Measurements from ENCODE around the gene IL17RE. TPM values are rescaled to one million over a fixed set of nuclear protein-coding genes. Genes with fewer than 3 reads are reported as not detected.

IL17RE gene
- total and polyA plus RNA-seq, 2 of the 13 experiments (the other 11 are each of a cell fraction or from before 2014, with no cell fraction given): 14.5 to 24.1 TPM

GRCh38 chr3:9946112-9947024 is 43.7 kb downstream of the IL17RE start (continued):
- TF ChIP-seq, protein P1, sequence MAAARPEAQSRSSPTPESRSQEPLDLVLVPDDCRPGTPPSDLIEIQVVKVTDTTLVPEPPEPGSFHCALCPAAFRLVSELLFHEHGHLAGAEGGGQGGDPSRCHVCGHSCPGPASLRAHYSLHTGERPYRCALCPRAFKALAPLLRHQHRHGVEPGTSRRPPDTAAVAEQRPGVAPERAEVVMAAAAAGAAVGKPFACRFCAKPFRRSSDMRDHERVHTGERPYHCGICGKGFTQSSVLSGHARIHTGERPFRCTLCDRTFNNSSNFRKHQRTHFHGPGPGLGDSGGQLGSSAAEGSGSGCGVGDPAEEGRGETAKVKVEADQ (CRISPR knock-in tag; IDR thresholded peaks at IDR 0.05; ENCODE audit: borderline replicate concordance): no peak
- TF ChIP-seq SALL1 (CRISPR knock-in tag; IDR thresholded peaks at IDR 0.05): peak; percentile 76
- TF ChIP-seq, protein P2, sequence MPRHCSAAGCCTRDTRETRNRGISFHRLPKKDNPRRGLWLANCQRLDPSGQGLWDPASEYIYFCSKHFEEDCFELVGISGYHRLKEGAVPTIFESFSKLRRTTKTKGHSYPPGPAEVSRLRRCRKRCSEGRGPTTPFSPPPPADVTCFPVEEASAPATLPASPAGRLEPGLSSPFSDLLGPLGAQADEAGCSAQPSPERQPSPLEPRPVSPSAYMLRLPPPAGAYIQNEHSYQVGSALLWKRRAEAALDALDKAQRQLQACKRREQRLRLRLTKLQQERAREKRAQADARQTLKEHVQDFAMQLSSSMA (CRISPR knock-in tag; IDR thresholded peaks at IDR 0.05): peak; percentile 15; the same call in 1 of the 2 replicates
- TF ChIP-seq ATM (IDR thresholded peaks at IDR 0.05; ENCODE audit: borderline replicate concordance): no peak
- no peak for TF ChIP-seq CBX2 (IDR thresholded peaks at IDR 0.05; ENCODE audit: low read depth, low read length)
- 0 out of 2 replicates have a peak, but pooled peaks have one; percentile 35 for TF ChIP-seq CBX2 (CRISPR knock-in tag; IDR thresholded peaks at IDR 0.05; ENCODE audit: low read depth)
- no peak for TF ChIP-seq PAWR (CRISPR knock-in tag; IDR thresholded peaks at IDR 0.05; ENCODE audit: borderline replicate concordance)
- no peak for TF ChIP-seq ZNF720 (CRISPR knock-in tag; IDR thresholded peaks at IDR 0.05)
- peak; percentile 7; the same call in 1 of the 2 replicates for TF ChIP-seq NFE2L1 (CRISPR knock-in tag; IDR thresholded peaks at IDR 0.05; ENCODE audit: borderline replicate concordance)
- no peak for TF ChIP-seq NONO (IDR thresholded peaks at IDR 0.05)
- peak; percentile 89 for TF ChIP-seq NONO (CRISPR knock-in tag; conservative IDR thresholded peaks at IDR 0.05)
- peak; percentile 44; the same call in 1 of the 2 replicates for TF ChIP-seq SIN3A (IDR thresholded peaks at IDR 0.05; ENCODE audit: borderline replicate concordance, low read depth, low read length)
- TF ChIP-seq CENPT (CRISPR knock-in tag; IDR thresholded peaks at IDR 0.05; ENCODE audit: low read depth): no peak; the same call in 1 of the 2 replicates
- peak; percentile 90 for TF ChIP-seq AGO2 (optimal IDR thresholded peaks at IDR 0.05; ENCODE audit: low read depth, low read length)
- TF ChIP-seq, protein P3, sequence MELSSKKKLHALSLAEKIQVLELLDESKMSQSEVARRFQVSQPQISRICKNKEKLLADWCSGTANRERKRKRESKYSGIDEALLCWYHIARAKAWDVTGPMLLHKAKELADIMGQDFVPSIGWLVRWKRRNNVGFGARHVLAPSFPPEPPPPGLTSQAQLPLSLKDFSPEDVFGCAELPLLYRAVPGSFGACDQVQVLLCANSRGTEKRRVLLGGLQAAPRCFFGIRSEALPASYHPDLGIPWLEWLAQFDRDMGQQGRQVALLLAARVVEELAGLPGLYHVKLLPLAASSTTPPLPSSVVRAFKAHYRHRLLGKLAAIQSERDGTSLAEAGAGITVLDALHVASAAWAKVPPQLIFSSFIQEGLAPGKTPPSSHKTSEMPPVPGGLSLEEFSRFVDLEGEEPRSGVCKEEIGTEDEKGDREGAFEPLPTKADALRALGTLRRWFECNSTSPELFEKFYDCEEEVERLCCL (CRISPR knock-in tag; IDR thresholded peaks at IDR 0.05; ENCODE audit: borderline replicate concordance): no peak
- peak; percentile 60; the same call in 1 of the 2 replicates for TF ChIP-seq ZNF362 (CRISPR knock-in tag; IDR thresholded peaks at IDR 0.05; ENCODE audit: borderline replicate concordance)
- peak; percentile 14; the same call in 1 of the 2 replicates for TF ChIP-seq CEBPG (CRISPR knock-in tag; IDR thresholded peaks at IDR 0.05)
- peak; percentile 94 for TF ChIP-seq ZMYM4 (CRISPR knock-in tag; IDR thresholded peaks at IDR 0.05)
- TF ChIP-seq SKI (IDR thresholded peaks at IDR 0.05; ENCODE audit: partially characterized antibody): peak; percentile 38
- TF ChIP-seq TRIM22 (IDR thresholded peaks at IDR 0.05): no peak
- TF ChIP-seq NCOA5 (CRISPR knock-in tag; IDR thresholded peaks at IDR 0.05): no peak
- TF ChIP-seq SRSF1 (optimal IDR thresholded peaks at IDR 0.05; ENCODE audit: low read depth, low read length): no peak
- TF ChIP-seq CBFB (CRISPR knock-in tag; IDR thresholded peaks at IDR 0.05): peak; percentile 67
- peak in 1 of 2 experiments; percentile 45; a peak in 1 of 4 replicates for TF ChIP-seq POLR2A (IDR thresholded peaks at IDR 0.05; ENCODE audit: insufficient read depth in 1 of 2, low read depth in 2 of 2, low read length in 2 of 2)
- no peak for TF ChIP-seq TMF1 (CRISPR knock-in tag; IDR thresholded peaks at IDR 0.05; ENCODE audit: low read depth)
- TF ChIP-seq ZNF572 (CRISPR knock-in tag; IDR thresholded peaks at IDR 0.05): no peak

All from HepG2 (cell line).